HG02610 (cell line): ENCODE results near the gene TESK1.
A peak's percentile ranks its signal among the peaks of the same experiment; 100 is the strongest.

Experiments
- ATAC-seq: cut with Tn5 transposase; IDR thresholded peaks from one replicate; pipeline ENCODE4 v1.9.1; 2021; ENCODE audit warnings: mild to moderate bottlenecking, moderate library complexity; ENCODE audit not compliant: unreplicated experiment

The TESK1 gene, protein sequence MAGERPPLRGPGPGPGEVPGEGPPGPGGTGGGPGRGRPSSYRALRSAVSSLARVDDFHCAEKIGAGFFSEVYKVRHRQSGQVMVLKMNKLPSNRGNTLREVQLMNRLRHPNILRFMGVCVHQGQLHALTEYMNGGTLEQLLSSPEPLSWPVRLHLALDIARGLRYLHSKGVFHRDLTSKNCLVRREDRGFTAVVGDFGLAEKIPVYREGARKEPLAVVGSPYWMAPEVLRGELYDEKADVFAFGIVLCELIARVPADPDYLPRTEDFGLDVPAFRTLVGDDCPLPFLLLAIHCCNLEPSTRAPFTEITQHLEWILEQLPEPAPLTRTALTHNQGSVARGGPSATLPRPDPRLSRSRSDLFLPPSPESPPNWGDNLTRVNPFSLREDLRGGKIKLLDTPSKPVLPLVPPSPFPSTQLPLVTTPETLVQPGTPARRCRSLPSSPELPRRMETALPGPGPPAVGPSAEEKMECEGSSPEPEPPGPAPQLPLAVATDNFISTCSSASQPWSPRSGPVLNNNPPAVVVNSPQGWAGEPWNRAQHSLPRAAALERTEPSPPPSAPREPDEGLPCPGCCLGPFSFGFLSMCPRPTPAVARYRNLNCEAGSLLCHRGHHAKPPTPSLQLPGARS

DNA sequence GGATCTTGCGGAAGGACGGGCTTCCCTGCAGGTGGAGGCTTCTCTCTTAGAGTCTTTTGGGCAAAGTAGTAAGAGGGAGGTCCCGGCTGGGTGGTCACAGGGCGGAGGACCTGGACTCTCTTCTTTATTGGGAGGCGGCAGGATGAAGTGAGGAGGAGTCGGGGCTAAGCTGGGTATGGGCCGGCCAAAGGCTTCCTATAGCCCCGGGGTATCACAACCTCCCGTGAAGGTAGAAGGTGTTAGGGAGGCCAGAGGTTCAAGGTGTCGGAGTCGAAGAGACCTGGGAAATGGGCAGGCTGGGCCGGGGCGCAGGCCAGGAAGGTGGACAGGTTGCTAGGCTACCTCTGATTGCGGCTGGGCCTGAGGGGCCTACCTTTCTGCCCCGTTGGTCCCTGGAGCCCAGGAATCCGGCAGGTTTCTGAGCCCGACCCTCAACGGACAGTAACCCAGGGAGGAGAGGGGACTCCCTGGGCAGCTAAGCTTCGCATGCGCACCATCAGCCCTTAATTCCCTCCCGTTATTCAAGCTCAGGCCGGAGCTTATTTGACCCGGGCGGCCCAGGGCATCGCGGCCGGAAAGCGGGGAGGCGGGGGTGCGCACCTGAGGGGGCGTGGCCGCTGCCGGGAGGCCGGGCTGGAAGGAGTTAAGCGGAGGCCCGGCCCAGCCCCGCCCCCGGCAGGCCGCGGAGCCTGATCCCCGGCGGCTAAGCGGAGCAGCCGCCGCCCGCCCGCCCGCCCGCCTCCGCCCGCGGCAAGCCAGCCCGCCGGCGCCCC, at the start of gene TESK1:
Gene TESK1 (plus strand): TSS at position 685 of the 773 bp plus-strand sequence. CDS start 358 bp downstream, outside the sequence.
- ATAC-seq: peak; percentile 35

DNA sequence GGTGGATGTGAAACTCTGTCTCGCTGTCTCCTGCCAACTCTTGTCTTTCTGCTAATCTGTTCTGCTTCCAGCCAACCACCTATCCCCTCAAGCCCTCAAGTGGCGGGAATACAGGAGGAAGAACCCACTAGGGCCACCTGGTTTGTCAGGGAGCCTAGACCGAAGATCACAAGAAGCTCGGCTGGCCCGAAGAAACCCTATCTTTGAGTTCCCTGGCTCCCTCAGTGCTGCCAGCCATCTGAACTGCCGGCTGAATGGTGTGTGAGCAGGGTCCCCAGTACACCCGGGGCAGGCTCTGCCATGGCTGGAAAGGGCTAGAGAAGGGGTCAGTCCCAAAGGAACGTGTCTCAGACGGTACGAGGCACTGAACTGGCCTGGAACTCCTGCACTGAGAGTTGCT, 49.2 kb upstream of the TESK1 start:
- ATAC-seq: no peak

DNA sequence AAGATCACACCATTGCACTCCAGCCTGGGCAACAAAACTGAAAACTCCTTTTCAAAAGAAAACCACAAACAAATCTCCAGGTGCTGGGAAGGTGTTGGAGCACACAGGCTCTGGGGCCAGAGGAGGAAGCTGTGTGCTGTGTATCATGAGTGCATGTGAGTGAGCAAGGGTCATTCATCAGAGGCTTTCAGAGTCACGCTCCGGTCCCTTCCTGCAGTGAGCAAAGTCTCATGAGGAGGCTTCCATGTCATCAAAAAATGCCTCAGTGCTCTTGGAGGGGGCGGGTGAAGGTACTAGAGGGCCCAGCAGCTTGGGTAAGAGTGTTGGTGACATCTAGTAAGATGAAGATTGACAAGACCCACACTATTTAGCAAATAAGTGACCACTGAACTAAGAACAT, 48.3 kb upstream of the TESK1 start:
- ATAC-seq: no peak

DNA sequence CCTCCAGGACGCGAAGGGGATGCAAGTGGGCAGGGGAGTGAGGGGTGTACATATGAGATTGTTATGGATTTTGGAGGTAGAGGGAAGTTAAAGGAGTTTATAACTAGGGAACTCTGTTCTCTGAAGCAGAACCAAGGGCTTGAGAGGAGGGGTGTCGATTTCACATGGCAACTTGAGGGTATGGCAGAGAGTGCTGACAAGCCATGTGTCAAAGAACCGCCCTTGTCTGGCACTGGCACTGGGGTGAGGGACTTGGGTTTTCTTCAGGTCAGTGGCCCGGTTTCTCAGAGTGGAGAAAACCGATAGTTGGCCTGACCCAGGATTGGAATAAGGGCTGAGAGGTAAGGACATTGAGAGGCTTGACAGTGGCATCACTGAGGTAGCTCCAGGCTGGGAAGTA, 47.7 kb upstream of the TESK1 start:
- no peak for ATAC-seq

DNA sequence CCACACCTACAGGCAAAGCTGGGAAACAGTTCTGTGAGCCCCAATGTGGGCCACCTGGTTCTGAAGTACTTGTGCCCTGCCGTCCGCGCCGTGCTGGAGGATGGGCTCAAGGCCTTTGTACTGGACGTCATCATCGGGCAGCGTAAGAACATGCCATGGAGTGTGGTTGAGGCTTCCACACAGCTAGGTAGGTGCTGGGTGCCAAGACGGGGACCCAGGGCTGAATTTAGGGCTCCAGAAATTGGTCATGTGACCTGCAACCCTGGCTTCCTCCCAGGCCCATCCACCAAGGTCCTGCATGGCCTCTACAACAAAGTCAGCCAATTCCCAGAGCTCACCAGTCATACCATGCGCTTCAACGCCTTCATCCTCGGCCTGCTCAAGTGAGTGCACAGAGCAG, 46.9 kb upstream of the TESK1 start:
- ATAC-seq: no peak

DNA sequence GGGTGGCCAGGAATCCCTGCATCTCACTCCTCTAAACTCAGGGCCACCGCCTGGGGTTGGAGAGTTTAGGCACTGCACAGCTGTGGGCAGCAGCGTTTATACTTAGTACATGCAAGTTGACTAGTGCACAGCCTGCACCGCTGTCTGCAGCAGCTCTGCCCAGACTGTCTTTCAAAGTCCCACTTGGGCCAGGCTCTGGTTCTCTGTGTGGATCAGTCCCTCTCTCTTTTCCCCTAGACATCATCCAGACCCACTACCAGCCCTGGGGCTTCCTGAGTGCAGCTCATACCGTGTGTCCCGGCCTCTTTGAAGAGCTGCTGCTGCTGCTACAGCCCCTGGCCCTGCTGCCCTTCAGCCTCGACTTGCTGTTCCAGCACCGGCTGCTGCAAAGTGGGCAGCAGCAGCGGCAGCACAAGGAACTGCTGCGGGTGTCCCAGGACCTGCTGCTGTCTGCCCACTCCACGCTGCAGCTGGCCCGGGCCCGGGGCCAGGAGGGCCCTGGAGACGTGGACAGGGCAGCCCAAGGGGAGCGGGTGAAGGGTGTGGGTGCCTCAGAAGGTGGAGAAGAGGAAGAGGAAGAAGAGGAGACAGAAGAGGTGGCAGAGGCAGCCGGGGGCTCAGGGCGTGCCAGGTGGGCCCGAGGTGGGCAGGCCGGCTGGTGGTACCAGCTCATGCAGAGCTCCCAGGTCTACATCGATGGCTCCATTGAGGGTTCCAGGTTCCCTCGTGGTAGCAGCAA, 45.1 kb upstream of the TESK1 start:
- no peak for ATAC-seq

DNA sequence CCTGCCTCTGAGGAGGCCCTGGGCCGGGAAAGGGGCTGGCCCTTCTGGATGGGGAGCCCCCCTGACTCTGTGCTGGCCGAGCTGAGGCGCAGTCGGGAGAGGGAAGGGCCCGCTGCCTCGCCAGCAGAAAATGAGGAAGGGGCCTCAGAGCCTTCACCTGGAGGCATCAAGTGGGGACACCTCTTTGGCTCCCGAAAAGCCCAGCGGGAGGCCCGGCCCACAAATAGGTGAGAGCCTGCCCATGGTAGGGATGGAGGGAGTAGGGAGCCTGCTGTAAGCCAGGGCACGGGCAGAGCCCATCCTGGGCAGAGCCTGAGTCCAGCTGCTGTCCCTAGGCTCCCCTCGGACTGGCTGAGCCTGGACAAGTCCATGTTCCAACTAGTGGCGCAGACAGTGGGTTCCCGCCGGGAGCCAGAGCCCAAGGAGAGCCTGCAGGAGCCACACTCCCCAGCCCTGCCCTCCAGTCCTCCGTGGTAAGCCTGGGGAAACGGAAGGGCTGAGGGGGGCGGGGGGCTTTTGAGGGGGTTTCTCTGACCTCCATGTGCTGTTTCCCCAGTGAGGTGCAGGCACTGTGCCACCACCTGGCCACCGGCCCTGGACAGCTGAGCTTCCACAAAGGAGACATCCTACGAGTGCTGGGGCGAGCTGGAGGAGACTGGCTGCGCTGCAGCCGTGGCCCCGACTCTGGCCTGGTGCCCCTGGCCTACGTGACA, 44.3 kb upstream of the TESK1 start:
- no peak for ATAC-seq

DNA sequence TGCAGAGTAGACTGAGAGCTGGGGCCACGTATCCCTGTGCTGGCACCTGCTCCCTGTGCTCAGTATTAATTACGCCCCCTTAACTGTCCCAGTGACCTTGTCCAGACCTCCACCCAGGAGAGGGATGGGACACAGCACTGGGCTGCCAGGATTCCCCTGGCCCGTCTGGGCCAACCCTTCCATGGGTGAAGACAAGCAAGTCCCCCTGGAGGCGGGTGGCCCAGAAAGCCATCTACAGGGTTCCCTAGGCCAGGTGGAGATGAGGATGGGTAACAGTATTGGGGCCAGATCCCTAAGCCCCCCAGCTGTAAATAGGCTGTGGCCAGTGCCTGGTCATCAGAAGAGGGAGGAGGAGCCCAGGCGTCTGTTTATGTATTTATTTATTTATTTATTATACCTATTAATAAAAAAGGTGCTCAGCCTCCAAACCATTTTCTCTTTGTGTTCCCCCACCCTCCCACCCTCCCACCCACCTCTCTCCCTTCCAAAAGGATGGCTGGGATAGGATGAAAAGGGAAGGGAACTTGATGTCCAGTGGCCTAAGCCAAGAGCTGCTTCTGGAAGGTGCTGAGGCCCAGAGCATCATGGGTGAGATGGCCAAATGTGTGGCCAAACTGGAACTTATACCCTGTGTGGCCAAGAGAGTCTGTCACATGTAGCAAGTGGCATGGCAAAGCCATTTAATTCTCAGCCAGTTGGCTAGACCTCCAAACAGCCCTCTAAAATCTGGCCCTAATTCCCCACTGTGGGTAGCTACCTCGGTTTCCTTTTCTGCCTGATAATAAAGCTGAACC, 43.4 kb upstream of the TESK1 start:
- no peak for ATAC-seq

DNA sequence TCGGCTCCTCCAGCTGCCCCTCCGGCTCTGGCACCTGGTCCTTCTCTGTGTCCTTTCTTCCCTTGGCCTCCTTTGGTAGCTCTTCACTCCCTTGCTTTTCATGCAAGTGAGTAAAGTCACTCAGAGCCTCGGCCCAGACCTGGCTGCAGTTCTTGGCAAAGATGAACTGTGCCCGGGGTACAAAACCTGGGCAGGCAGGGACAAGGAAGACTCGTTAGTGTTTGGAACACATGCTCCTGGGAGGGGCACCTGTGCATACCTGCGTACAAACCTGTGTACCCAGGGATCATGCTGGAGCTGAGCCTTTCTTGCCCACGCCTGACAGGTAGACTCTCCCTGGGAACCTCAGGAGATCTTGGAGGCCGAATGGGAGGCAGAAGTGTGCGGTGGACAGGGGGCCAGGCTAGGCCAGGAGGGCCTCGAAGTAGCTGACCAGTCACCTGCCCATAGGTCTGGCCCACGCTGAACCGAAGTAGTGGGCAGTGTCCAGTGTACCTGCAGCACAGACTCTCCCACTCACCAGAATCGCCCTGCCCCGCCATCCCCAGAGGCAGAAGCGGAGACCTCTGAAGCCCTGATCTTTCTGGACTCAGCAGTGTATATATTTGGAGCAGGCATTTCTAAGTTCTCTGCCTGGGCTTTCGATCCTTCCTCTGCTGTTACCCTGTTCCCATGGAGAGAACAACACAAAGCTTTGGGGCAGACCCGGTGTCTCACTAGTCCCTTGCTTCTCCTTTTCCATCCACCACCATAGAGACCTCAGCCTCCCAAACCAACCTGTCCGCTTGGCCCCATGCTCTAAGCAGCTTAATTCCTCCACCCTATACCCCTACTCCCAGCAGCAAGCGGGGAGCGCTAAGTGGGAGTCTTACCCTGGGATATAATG, 41.9 kb upstream of the TESK1 start:
- ATAC-seq: no peak

DNA sequence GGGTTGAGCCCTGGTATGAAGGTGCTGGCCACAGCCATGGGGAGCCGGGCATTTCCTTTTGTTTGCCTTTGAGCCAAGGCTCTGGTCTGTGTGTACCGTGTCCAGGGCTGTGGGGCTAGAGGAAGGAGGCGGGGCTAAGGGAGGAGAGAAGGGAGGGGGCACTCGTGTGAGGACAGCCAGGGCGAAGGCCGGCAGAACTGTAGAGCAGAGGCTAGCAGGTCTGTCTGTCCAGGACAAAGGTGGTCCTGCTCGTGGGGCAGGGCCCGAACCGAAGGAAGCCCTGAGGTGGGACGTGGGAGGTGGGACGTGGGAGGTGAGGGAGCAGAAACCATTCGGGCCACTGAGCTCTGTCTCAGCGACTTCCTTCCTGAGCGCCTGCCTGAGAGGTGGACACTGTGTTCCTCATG, 41.3 kb upstream of the TESK1 start:
- ATAC-seq: no peak

DNA sequence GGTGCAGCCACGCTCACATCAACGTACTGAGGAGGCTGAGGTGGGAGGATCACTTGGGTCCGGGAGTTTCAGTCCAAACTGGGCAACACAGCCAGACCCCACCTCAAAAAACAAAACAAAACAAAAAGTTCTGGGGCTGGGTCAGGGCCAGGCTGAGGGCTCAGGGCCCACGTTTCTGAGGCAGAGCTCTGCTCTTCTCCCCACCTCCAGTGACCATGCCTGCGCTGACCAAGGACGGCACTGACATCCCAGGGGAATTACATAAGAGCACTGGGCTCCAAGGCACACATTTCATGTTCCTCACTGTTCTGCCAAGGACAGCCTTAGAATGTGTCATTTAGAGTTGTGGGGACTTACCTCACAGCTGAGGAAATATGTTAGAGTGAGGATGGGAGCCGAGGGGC, 40.4 kb upstream of the TESK1 start:
- ATAC-seq: no peak

DNA sequence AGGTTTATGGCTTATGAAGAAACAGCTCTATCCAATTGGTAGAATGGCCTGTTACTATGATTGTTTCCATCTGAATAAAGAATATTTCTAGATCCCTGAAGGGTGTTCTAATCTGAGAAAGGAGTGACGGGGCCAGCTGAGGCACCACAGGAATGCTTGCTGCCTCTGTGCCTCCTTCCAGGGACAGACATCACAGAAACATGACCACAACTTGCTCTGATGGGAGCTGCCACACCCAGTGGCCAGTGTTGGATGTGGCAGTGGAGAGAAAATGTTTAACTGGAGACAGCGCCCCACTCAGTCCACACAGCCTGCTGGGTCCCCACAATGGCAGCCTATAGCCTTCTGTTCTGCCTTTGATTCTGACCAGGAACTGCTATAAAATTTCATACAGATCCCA, 38.6 kb upstream of the TESK1 start:
- ATAC-seq: no peak

DNA sequence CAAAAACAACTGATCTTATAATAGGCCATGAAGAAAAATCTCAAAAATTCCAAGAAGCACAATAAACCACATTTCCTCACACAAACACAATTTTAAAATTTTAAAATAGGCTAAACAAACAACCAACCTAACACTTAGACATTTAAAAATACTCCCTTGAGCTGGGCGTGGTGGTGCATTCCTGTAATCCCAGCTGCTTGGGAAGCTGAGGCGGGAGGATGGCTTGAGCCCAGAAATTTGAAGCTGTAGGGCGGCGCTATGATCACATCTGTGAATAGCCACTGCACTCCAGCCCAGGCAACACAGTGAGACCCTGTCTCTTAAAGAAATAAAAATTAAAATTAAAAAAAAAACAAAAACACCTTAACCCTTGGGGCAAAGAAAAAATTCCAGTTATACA, 36.9 kb upstream of the TESK1 start:
- ATAC-seq: no peak

DNA sequence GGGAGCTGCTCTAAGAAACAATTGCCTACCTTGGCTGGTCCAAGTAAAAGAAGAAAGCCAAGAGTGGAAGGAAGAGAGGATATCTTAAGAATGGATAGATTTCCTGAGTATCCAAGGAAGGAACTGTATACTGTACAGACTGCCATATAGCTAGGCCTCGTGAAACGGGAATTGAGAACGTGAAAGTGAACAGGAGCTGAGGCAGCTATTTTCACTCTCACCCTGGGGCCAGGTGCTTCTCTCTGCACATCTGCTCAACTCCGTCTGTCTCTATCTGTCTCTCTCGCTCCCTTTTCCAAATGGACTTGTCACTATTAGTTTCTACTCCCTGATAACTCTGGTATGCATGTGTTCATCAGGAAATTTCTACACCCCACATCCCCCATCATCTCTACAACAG, 35.9 kb upstream of the TESK1 start:
- ATAC-seq: peak; percentile 43

DNA sequence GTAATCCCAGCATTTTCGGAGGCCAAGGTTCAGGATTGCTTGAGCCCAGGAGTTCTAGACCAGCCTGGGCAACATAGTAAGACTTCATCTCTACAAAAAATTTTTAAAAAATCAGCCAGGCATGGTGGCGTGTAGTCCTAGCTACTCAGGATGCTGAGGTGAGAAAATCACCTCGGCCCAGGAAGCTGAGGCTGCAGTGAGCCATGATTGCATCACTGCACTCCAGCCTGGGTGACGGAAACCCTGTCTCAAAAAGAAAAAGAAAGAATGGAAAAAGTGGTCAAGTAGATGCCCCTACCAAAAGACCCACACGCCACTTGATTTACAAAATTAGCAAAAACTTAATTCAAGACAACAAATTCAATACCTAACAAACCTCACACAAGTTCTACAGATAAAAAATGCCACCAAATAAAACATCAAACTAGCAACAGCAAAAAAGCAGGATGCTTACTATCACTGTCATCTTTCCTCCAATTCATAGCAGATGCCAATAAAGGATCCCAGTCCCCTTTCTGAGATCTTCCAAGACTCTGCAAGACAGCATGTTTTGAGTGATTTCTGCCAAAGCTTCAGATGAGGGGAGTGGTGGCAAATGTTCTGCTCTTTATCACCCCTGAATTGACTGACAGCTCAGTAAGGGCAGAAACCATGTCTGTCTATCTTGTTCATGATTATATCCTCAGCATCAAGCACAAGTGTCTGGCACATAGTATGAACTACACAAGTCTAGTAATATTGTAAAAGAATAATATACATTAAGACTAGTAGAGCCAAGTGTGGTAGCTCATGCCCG, 34.2 kb upstream of the TESK1 start:
- ATAC-seq: peak; percentile 70

DNA sequence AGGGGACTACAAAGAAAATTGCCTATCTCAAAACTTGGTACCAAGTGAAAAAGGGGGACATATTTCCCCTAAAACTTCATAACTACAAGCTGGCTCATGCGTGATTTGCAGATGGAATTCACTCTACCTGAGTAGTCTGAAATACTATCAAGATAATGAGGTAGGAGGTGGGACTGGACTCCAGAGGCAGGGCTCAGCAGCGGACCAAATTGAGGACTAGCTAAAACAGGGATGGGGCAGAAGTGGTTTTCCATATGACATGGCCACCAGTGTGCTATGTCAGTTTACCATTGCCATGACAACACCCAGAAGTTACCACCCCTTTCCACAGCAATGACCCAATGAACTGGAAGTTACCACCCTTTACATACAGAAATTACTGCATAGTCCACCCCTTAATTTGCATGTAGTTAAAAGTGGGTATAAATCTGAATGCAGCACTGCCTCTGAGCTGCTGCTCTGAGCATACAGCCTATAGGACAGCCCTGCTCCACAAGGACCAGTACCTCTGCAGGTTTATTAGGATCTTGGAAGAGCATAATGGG, 30.4 kb upstream of the TESK1 start:
- no peak for ATAC-seq

DNA sequence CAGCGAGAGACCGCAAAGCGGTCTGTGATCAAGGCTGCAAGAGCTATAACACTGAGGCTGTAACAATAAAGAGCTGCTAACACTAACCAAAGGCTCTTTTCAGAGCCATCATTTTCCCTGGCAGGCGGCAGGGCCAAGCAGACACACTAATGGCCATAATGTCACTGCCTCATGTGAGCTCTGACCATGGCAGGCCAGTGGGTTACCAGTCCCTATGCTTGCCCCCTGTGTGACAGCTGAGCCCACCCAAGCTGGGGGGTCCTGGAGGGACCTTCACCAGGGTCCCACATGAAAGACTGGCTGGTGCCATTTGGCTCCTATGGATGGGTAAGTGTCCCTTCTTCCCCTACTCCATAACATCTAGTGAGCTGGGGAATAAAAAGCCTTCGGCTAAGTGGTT, 29.6 kb upstream of the TESK1 start:
- no peak for ATAC-seq

DNA sequence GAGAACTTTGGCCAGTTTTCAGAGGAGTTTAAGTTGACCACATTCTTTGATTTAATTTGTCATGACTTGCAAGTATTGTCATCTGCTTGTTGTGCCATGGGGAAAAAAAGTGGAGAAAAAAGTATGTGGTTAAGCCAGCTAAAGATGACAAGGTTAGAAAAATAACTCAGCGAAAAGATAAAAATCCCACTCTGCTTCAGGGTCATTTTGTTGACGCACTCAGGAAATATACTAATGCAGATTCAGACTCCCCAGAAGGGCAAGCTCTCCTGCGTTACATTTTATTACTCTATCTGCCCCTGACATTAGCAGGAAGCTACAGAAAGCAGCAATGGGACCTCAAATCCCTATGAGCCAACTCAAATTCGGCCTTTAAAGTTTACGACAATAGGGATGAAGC, 27.6 kb upstream of the TESK1 start:
- no peak for ATAC-seq
